Activated naive CD4-positive, alpha-beta T cell treated with anti-CD3 and anti-CD28 coated beads, Interleukin-2, amount 50 U/mL, for 72 hours (primary cell): ENCODE measurements around the gene PROM1. TPM values are rescaled to one million over a fixed set of nuclear protein-coding genes. Genes with fewer than 3 reads are reported as not detected.

ENCODE experiments used
- ATAC-seq, 2 donors: fragments of 150-1000 bp; cut with Tn5 transposase; 2 replicates each; pipeline ENCODE4 v1.10.0; 2021; ENCODE audit warnings: mild to moderate bottlenecking in 2 of 2, moderate library complexity in 2 of 2
- DNase-seq, 2 donors: peaks; one replicate each; pipeline ENCODE4 v3.0.0; 2021 to 2022; ENCODE audit warnings: low spot score in 2 of 2
- H3K27ac Mint-ChIP-seq, 2 donors: one replicate each; pipeline ENCODE4 v1.8.0; 2022; ENCODE audit warnings: mild to moderate bottlenecking in 2 of 2, mixed read lengths in 2 of 2
- H3K36me3 Mint-ChIP-seq, 2 donors: one replicate each; pipeline ENCODE4 v1.8.0; 2022; ENCODE audit warnings: mixed read lengths in 2 of 2
- H3K9me3 Mint-ChIP-seq, 2 donors: one replicate each; pipeline ENCODE4 v1.8.0; 2022; ENCODE audit warnings: mixed read lengths in 2 of 2
- total RNA-seq, 2 donors: library from RNA; stranded (reverse); gene quantifications; one replicate each; pipeline ENCODE4 v1.2.3, GENCODE V29; 2022

Gene PROM1
- total RNA-seq, 2 donors from 2014 or later = 0.06 to 0.41 TPM

- no peaks in the 10 kb centered on the region for H3K9me3 Mint-ChIP-seq
- DNase-seq (no peak), ATAC-seq (peak; percentile 50 to 76)
- no peak overlapping the region for H3K27ac Mint-ChIP-seq
- H3K36me3 Mint-ChIP-seq = no peaks in the 10 kb centered on the region
Observed at GRCh38 chr4:15996773-15997172, 87.0 kb downstream of the PROM1 start.

GRCh38 chr4:15995826-15996225 lies 88.0 kb downstream of the PROM1 start:
- ATAC-seq (no peak), DNase-seq (no peak)
- Mint-ChIP-seq H3K27ac (no peak overlapping the region), H3K9me3 (no peaks in the 10 kb centered on the region), H3K36me3 (no peaks in the 10 kb centered on the region)

- ATAC-seq (no peak), DNase-seq (no peak)
- Mint-ChIP-seq H3K9me3 (no peaks in the 10 kb centered on the region), H3K36me3 (no peaks in the 10 kb centered on the region), H3K27ac (no peak overlapping the region)
Observed at GRCh38 chr4:15992167-15992485, 91.7 kb downstream of the PROM1 start.

- H3K36me3 Mint-ChIP-seq = no peaks in the 10 kb centered on the region
- ATAC-seq (peak in 1 of 2 donors; percentile 47), DNase-seq (no peak)
- no peaks in the 10 kb centered on the region for H3K9me3 Mint-ChIP-seq
- H3K27ac Mint-ChIP-seq = no peak overlapping the region
Observed at GRCh38 chr4:15990570-15991285, 93.1 kb downstream of the PROM1 start.

GRCh38 chr4:15989424-15989823 lies 94.4 kb downstream of the PROM1 start:
- ATAC-seq (no peak), DNase-seq (no peak)
- Mint-ChIP-seq H3K27ac (peak overlapping the region in 1 of 2 donors; percentile 39), H3K36me3 (no peaks in the 10 kb centered on the region), H3K9me3 (no peaks in the 10 kb centered on the region)

- no peaks in the 10 kb centered on the region for H3K36me3 Mint-ChIP-seq
- ATAC-seq (no peak), DNase-seq (no peak)
- H3K27ac Mint-ChIP-seq = no peak overlapping the region
- no peaks in the 10 kb centered on the region for H3K9me3 Mint-ChIP-seq
Observed at GRCh38 chr4:15988222-15988621, 95.6 kb downstream of the PROM1 start.

DNA sequence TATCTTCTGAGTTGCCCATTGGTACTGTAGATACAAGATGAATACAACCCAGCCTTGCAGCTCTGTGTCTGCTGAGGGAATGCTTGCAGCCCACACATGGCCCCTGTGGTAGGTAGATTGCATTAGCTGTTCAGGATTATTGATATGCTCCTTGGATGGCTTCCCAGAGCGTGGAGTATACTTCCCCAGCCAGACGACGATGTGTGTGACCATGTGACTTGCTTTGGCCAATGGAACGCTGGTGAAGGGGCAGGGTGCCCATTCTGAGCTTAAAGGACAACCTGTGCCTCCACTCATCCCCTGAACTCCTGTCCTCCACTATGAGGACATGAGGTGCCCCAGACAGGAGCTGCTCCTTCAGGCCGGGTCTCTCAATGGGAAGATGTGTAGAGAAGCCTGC lies 96.9 kb downstream of the PROM1 start:
- no peak for ATAC-seq

GRCh38 chr4:15983610-15984009 lies 100.2 kb downstream of the PROM1 start:
- DNase-seq (no peak), ATAC-seq (no peak)
- H3K9me3 Mint-ChIP-seq = no peaks in the 10 kb centered on the region
- no peaks in the 10 kb centered on the region for H3K36me3 Mint-ChIP-seq
- no peak overlapping the region for H3K27ac Mint-ChIP-seq

More for the DNA sequence above, 96.9 kb downstream of the PROM1 start:
- Mint-ChIP-seq H3K36me3 (no peaks in the 10 kb centered on the region), H3K9me3 (no peaks in the 10 kb centered on the region), H3K27ac (no peak overlapping the region)
- DNase-seq = no peak

DNA sequence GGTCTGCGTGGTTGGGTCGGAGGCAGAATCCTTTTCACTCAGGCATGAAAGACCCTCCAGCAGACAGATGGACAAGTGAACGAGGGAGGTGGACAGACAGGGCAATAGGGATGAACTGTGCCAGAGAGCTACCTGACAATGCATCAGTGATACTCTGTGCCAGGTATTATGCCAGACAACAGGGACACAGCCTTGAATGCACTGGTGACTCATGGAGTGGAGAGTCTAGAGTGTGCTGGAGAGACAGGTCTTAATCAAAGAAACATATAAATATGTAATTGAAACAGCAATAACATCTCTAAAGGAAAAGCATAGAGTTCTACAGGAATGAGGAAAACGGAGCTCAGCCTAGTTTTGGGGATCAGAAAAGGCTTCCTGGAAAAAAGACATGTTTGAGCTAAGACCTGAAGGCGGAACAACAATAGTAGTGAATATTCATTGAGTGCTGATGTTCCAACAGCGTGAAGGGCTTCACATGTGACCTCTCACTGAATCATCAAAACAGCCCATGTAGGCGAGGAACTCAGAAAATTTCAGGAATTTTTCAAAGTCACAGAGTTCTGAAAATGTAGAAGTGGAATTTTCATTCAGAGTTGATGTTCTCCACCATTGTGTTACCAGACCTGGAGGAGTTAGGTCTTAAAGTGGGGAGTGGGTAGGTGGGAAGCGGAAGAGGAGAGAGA lies 100.8 kb downstream of the PROM1 start:
- H3K27ac Mint-ChIP-seq = no peak overlapping the region
- no peak for ATAC-seq

DNA sequence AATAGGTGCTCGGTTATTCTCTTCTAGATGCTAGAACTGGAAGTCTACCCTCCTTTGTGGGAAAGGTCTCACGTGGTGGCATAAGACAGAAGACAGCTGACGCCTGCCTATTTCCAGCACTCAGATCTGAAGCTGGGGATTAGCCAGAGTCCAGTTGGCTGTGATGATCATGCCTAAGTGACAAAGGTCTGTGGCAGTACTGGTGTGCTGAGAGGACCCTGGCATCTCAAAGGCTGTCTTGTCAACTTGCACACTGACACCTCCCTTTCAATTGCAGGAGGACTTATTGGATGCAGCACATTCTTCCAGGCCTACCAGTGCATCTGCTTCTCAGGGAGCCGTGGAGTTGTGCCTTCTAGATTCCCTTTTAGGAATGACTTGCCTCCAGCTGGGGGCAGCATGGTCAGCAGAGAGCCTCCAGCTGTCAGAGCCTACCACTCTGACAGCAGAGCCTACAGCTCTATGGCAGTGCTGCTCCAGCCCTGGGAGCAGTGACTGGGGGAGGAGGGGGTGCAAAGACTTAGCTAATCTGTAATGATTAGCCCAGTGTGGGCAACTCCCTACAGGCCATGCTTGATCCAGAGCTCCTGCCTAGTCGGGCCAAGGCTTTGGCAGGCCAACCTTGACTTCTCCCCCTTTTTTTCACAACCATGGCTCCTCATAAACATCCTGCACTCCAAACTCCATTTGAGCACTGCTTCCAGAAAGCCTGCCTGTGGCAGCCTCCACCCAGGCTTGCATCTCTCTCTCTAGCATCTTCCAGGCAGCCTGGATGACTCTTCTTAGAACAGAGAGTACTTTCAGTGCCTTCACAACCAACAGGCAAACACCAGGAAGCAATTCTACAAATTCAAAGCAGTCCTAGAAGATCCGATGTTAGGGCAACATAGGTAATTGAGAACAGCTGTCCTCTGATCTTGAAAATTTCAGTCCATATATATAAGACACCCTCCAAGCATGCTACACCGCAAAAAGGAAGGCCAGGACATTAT lies 107.1 kb downstream of the PROM1 start:
- ATAC-seq = no peak
- H3K27ac Mint-ChIP-seq = no peak overlapping the region
- DNase-seq = no peak
- no peaks in the 10 kb centered on the region for H3K9me3 Mint-ChIP-seq
- no peaks in the 10 kb centered on the region for H3K36me3 Mint-ChIP-seq

More for the DNA sequence above, 100.8 kb downstream of the PROM1 start:
- H3K36me3 Mint-ChIP-seq = no peaks in the 10 kb centered on the region
- DNase-seq = no peak
- no peaks in the 10 kb centered on the region for H3K9me3 Mint-ChIP-seq

GRCh38 chr4:15971068-15971801 lies 112.6 kb downstream of the PROM1 start:
- H3K9me3 Mint-ChIP-seq = peaks cover 2 to 3% of the 10 kb centered on the region in 2 donors
- H3K36me3 Mint-ChIP-seq = no peaks in the 10 kb centered on the region

DNA sequence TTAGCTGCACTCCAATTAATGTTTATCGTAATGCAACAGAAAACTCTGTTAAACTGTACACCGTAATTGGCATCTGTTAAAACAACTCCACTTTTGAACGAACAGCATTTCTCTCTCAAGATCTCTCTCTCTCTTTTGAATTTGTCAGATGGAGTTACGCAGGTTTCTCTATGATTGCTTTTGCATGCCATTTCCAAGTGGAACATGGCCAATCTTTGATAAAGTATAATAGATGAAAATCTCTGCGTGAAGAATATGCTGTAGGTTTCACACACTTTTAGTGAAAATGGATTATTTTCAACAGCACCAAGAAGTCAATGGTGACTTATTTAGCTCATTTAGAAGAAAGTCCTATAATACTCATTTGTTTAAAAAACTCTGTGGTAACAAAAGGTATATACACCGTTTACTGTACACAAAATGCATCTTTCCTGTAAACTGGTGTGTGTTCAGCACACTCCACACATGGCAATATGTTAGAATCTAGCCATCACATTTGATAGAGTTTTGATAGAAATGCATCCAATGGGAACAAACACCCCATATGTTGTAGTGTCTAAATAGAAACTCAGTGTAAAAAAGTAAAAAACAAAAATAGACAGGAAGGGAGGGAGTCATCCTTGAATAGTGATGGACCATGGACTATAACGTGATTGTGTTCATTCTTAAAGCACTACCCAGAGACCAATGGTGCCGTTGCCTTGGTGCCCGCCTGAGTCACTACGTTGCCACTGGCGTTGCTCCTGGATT lies 115.1 kb downstream of the PROM1 start:
- H3K9me3 Mint-ChIP-seq = peaks cover 4 to 6% of the 10 kb centered on the region in 2 donors
- H3K27ac Mint-ChIP-seq = no peak overlapping the region
- ATAC-seq (no peak), DNase-seq (no peak)
- H3K36me3 Mint-ChIP-seq = no peaks in the 10 kb centered on the region

More at GRCh38 chr4:15971068-15971801, 112.6 kb downstream of the PROM1 start:
- ATAC-seq = no peak
- H3K27ac Mint-ChIP-seq = no peak overlapping the region
- DNase-seq = no peak

DNA sequence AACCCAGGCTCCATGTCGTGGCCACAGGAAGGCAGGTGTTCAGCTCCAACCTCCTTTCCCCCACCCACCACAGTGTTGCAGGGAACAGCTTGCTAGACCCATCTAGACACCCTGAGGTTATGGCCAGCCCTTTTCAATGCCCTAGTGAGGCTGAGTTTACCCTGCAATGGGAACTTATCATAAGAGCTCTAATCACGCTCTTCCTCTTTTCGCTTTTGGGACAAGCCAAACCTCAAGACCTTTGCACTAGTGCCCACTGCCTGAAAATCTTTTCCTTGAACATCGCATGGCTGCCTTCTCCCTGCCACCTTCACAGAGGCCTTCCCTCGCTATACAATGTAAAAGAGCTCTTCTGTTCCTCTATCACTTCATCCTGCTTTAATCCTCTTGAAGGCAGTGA lies 118.5 kb downstream of the PROM1 start:
- DNase-seq (no peak), ATAC-seq (no peak)
- peak overlapping the region in 1 of 2 donors; percentile 63 for H3K27ac Mint-ChIP-seq
- H3K36me3 Mint-ChIP-seq = no peaks in the 10 kb centered on the region
- peaks cover 4 to 6% of the 10 kb centered on the region in 2 donors for H3K9me3 Mint-ChIP-seq

DNA sequence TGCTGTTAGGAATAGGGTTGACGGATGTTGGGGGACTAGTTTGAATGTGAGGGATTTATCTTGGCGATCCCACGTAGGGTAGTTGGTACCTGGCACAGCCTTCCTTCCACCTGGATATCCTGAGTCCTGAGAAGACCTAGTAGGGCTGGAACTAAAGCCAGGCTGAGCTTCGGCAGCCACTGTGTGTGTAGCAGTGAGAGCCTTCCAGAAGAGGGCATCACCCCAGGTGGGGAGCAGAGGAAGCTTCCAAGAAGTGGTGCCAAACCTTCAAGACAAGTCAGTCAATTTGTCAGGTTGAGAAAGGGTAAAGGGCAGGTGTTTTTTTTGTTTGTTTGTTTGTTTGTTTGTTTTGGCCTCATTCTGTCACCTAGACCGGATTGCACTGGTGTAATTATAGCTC lies 119.7 kb downstream of the PROM1 start:
- H3K27ac Mint-ChIP-seq = no peak overlapping the region
- DNase-seq = no peak
- peaks cover 4 to 6% of the 10 kb centered on the region in 2 donors for H3K9me3 Mint-ChIP-seq
- ATAC-seq = no peak
- H3K36me3 Mint-ChIP-seq = no peaks in the 10 kb centered on the region

DNA sequence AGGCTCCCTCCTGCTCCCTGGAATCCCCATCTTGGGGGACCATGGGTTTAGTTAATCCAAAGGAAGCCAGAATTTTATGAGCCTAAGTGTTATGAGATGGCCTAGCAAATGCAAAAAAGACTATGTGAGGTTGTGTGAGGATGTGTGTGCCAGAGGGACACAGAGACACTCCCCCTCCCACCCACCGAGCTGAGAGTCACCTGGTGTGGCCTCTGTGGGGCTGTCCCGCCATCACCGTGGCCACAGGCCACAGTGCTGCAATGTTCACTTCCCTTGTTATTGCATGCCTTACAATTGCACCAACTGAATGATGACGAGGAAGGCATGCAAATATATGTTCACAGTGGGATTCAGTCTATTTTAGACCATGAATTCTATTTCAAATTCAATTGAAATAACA lies 120.2 kb downstream of the PROM1 start:
- DNase-seq (peak; percentile 37 to 64), ATAC-seq (peak; percentile 84 to 93)
- H3K9me3 Mint-ChIP-seq = peaks cover 4 to 6% of the 10 kb centered on the region in 2 donors
- H3K27ac Mint-ChIP-seq = peak overlapping the region in 1 of 2 donors; percentile 47
- no peaks in the 10 kb centered on the region for H3K36me3 Mint-ChIP-seq

- H3K27ac Mint-ChIP-seq = peak within 1 kb of the TSS; percentile 47 to 58
- no peaks in the 10 kb centered on the region for H3K36me3 Mint-ChIP-seq
- ATAC-seq (peak; percentile 83 to 85), DNase-seq (peak; percentile 57 to 77)
- H3K9me3 Mint-ChIP-seq = peaks cover 4 to 6% of the 10 kb centered on the region in 2 donors
Observed at GRCh38 chr4:15963001-15963451, 120.8 kb downstream of the PROM1 start, which contains the start of gene FGFBP2. TSS of gene FGFBP2 (minus strand) at chr4:15963175. CDS start at chr4:15963129, 46 bp downstream.
